IPS DF 6.9 (cell line): ENCODE data around the gene PLEKHG4B.
A peak's percentile ranks its signal among the peaks of the same experiment; 100 is the strongest.
"Not testable (repeated sequence)": the region's sequence is repeated elsewhere in the genome, so short reads cannot be mapped to it uniquely, and the experiment has no call there.

ENCODE experiments used
- DNase-seq: peaks from one replicate; pipeline ENCODE4 v3.0.0-alpha.2; 2013; ENCODE audit warnings: low read depth, low spot score
- H3K27ac ChIP-seq: one replicate; pipeline ENCODE4 v1.5.1; 2013; ENCODE audit warnings: low read length, control low read depth
- H3K27me3 ChIP-seq: 2 replicates; pipeline ENCODE4 v1.6.1; 2013; ENCODE audit warnings: mild to moderate bottlenecking, low read length; ENCODE audit not compliant: control insufficient read depth, insufficient read depth
- H3K36me3 ChIP-seq: 2 replicates; pipeline ENCODE4 v1.6.1; 2013; ENCODE audit warnings: low read length; ENCODE audit not compliant: control insufficient read depth, insufficient read depth
- H3K4me1 ChIP-seq: 2 replicates; pipeline ENCODE4 v1.6.1; 2013; ENCODE audit warnings: low read length; ENCODE audit not compliant: control insufficient read depth, insufficient read depth
- H3K4me3 ChIP-seq: 2 replicates; pipeline ENCODE4 v1.5.1; 2013; ENCODE audit warnings: mild to moderate bottlenecking, low read length
- H3K9me3 ChIP-seq: 2 replicates; pipeline ENCODE4 v1.6.1; 2013; ENCODE audit warnings: low read length, inconsistent platforms; ENCODE audit not compliant: control insufficient read depth, insufficient read depth
- WGBS: extraction: QIAGEN DNeasy Blood & Tissue Kit; methylation state at CpG from one replicate; pipeline ENCODE4 v1.1.7; 2013; ENCODE audit warnings: mixed read lengths, missing lambda C conversion rate; ENCODE audit not compliant: insufficient read length, insufficient coverage; 5-methylcytosine and 5-hydroxymethylcytosine counted together

Gene PLEKHG4B

DNA sequence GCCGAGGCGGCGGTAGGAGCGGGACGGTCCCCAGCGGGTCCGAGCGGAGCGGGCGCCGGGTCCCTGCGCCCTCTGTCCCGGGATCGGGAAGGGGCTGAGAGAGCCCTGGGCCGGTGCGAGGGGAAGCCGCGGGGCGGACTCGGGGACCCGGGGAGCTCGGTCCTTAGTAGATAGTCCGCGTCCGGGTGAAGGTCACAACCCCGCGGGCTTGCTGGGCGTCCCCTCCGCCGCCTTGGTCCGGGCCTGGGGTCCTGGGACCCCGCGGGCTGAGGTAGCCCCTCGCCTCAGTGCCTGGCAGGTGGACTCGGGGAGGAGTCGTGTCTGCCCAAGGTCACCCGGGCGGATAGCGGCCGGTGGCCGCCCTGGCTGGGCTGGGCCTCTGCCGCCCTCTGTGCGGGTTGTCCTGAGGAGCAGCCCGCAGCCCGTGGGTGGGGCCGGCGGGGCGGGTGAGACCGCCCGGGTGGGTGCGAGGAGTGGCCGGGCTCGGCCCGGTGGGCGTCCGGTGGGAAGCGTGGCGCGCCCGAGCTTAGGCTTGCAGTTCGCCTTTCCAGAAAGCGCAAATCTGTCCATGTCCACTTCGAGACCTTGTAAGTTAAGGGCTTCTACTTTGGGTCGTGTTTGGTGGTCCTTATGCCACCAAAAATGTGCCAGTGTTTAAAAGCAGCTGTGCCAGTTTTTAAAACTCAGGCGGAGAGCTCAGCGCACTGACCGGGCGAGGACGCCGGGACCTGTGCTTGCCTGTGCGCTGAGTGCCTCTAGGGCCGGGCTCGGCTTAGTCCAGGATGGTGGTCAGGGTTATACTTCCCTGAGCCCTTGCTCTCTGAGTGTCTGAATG lies 126.7 kb downstream of the PLEKHG4B start:
- no peaks in the 10 kb centered on the region for H3K9me3 ChIP-seq
- peak overlapping the region; percentile 79 for H3K4me3 ChIP-seq
- WGBS = no CpG with 5 or more reads among the region's 73 CpGs
- H3K27me3 ChIP-seq = no peaks in the 10 kb centered on the region
- H3K27ac ChIP-seq = no peak overlapping the region
- 0 out of 2 replicates have a peak, but pooled peaks cover 2% of the 10 kb centered on the region for H3K36me3 ChIP-seq
- peaks cover 1% of the 10 kb centered on the region; the same call in 1 of the 2 replicates for H3K4me1 ChIP-seq
- DNase-seq = no peak

DNA sequence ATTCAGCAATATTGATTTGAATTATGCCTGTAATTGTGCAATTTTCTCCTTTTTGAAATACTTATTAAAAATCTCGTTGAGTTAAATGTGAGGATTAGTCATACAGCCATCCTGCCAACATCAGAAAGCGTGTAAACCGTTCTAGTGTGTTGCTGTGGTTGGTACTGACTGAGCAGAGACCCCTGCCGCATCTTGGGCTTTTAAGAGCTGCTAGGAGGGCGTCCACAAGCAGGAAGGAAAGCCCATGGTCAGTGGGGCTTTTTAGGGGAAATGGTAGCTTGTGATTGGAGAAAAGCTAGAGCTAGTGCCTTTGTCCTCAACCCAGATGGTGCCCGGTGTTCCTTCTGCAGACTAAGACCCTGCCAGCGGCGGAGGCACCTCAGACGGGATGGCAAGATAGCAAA lies 127.5 kb downstream of the PLEKHG4B start:
- Histone ChIP-seq H3K4me1 (peaks cover 1% of the 10 kb centered on the region; the same call in 1 of the 2 replicates), H3K36me3 (peaks cover 3% of the 10 kb centered on the region; the same call in 1 of the 2 replicates), H3K27ac (no peak overlapping the region), H3K4me3 (no peak overlapping the region; the same call in 1 of the 2 replicates), H3K27me3 (no peaks in the 10 kb centered on the region), H3K9me3 (no peaks in the 10 kb centered on the region)
- no CpG with 5 or more reads among the region's 9 CpGs for WGBS
- no peak for DNase-seq

DNA sequence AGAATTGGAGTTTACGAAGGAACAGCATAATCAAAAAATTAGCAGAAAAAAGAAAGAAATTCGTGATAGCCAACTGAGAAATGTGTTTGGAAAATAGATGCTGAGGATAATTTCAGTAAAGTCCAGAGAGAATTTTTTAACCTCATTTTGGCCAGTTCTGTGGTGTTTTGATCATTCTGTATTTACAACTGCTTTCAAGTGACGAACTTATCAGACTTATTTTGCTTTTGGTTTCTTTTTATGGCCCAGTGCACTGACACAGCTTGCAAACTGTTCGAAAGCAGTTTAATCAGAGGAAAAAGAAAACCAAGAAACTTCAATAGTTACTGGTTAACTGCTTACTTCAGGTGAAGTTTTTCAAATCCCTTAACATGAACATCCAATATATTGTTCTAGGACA lies 128.0 kb downstream of the PLEKHG4B start:
- peaks cover 6% of the 10 kb centered on the region for H3K36me3 ChIP-seq
- peaks cover 1% of the 10 kb centered on the region; the same call in 1 of the 2 replicates for H3K4me1 ChIP-seq
- H3K27me3 ChIP-seq = no peaks in the 10 kb centered on the region
- H3K27ac ChIP-seq = no peak overlapping the region
- H3K4me3 ChIP-seq = no peak overlapping the region
- DNase-seq = no peak
- no CpG with 5 or more reads among the region's 4 CpGs for WGBS
- H3K9me3 ChIP-seq = no peaks in the 10 kb centered on the region

DNA sequence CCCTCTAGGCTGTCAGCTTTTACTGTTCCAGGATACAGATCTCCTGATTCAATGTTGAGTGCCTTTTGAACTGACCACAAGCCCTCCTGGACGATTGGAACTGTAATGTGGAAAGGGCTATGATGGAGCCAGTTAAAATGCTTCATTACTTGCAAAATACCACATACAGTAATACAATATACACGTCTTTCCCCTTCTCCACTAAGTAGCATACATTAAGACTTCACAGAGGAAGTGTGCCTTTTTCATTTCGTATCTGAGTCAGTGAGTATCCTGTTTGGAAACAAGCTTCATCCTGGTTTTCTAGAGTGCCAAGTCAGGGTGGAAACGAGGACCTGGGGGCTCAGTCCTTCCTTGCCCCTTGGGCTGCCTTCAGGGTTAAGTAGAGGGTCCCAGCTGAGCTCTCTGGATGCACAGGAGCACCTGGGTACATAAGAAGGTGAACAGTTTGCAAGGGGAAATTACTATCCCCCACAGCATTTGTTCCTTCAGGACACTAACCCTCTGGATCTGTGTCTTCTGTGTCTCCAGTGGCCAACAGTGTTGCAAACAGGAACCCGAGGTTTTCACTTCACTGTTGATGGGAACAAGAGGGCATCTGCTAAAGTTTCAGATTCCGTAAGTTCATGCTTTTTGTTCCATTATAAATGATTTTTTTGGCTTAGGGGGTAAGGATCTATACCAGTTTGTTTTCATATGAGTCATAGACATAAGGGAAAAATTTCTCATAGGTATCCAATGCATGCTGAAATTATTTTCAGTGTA lies 131.2 kb downstream of the PLEKHG4B start:
- H3K27ac ChIP-seq, H3K9me3 ChIP-seq, H3K4me3 ChIP-seq, H3K4me1 ChIP-seq, H3K27me3 ChIP-seq, DNase-seq: not testable (repeated sequence)
- peaks cover 19% of the 10 kb centered on the region for H3K36me3 ChIP-seq
- WGBS = no CpG with 5 or more reads among the region's 6 CpGs

DNA sequence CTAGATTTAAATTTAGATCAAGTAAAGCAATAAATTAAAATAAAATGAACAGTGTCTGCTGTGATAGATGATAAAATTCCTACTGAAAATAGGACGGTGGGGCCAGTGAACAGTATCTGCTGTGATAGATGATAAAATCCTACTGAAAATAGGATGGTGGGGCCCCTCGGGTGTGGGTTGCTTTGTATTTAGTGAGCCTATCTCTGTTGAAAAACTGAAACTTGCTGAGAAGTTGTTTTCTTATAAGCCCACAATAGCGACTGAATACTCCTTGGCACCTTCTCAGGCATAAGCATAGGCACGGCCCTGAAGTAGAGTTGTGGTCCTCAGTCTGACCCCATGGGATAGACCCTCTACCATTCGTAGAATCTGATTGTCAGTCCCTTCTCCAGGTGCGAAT lies 131.8 kb downstream of the PLEKHG4B start:
- Histone ChIP-seq H3K27me3 (no peaks in the 10 kb centered on the region), H3K9me3 (no peaks in the 10 kb centered on the region), H3K4me3 (no peak overlapping the region), H3K36me3 (peaks cover 23% of the 10 kb centered on the region), H3K27ac (no peak overlapping the region), H3K4me1 (peaks cover 1% of the 10 kb centered on the region; the same call in 1 of the 2 replicates)
- DNase-seq = no peak
- WGBS = no CpG with 5 or more reads among the region's 6 CpGs

DNA sequence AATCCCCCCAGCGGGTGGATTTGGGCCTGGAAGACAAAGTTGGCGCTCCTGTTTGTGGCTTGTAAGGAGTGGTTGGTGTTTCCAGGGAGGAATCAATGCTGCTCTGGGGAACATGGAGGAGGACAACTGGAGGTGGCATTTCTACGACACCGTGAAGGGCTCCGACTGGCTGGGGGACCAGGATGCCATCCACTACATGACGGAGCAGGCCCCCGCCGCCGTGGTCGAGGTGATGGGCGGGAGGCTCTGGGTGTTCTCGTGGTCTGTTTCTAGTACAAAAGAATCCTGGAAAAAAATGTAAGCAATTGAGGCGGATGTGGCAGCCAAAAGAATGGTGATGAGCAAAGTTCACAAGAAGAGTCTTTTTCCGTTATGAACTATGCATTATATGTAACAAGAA lies 133.4 kb downstream of the PLEKHG4B start:
- no peaks in the 10 kb centered on the region for H3K4me1 ChIP-seq
- H3K9me3 ChIP-seq = no peaks in the 10 kb centered on the region
- H3K36me3 ChIP-seq = peaks cover 26% of the 10 kb centered on the region
- H3K27me3 ChIP-seq = no peaks in the 10 kb centered on the region
- no peak overlapping the region for H3K27ac ChIP-seq
- no peak overlapping the region for H3K4me3 ChIP-seq
- DNase-seq = no peak
- WGBS = no CpG with 5 or more reads among the region's 14 CpGs

DNA sequence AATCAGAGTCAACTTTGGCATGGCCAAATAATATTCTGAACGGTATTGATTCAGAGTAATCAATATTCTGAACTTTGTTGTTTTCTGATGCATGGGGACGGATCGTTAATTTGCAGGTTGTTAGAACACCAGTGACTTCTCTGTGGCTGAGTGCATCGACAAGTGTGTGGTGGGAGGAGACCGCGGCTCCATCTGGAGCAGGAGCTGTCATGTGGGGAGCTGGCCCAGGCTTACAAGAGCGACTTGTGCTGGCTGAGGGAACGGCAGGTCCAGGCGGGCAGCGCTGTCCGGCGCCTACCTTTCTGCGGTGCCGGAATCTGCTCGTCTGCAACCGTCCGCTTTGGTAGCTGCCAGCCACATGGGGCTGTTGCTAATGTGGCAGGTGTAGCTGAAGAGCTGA lies 135.4 kb downstream of the PLEKHG4B start:
- not testable (repeated sequence) for H3K27ac ChIP-seq, H3K9me3 ChIP-seq, DNase-seq, H3K4me1 ChIP-seq, H3K27me3 ChIP-seq, H3K4me3 ChIP-seq
- peaks cover 30% of the 10 kb centered on the region for H3K36me3 ChIP-seq
- no CpG with 5 or more reads among the region's 17 CpGs for WGBS

DNA sequence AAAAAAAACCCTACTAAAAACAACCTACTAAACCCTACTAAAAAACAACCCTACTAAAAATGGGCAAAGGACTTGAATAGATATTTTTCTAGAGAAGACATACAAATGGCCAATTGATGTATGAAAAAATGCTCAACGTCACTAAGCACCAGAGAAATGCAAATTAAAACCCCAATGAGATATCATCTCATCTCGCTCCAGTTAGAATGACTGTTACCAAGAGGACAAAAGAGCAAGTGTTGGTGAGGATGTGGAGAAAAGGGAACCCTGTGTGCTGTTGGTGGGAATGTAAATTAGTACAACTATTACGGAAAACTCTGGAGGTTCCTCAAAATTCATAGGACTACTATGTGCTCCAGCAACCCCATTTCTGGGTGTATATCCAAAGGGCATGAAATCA lies 136.9 kb downstream of the PLEKHG4B start:
- H3K36me3 ChIP-seq = peaks cover 33% of the 10 kb centered on the region
- WGBS = no CpG with 5 or more reads among the region's 3 CpGs
- no peaks in the 10 kb centered on the region for H3K27me3 ChIP-seq
- no peak overlapping the region for H3K4me3 ChIP-seq
- H3K27ac ChIP-seq = no peak overlapping the region
- no peaks in the 10 kb centered on the region for H3K9me3 ChIP-seq
- DNase-seq = no peak
- no peaks in the 10 kb centered on the region for H3K4me1 ChIP-seq

DNA sequence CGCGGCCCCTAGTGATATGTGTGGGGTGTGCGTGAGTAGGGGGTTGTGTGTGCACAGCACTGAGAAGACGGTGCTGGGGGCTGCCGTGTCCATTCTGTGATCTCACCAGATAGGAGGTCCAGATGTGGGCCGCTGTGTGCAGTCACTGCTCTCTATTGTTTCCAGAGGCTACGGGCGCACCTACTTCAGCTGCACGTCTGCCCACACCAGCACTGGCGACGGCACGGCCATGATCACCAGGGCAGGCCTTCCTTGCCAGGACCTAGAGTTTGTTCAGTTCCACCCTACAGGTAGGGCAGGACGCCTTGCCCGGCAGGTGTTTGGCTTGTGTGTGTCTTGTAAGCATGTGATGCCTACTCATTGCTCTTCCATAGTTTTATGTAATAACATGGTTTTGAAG lies 138.7 kb downstream of the PLEKHG4B start:
- Histone ChIP-seq H3K36me3 (peaks cover 28% of the 10 kb centered on the region; the same call in 1 of the 2 replicates), H3K27ac (no peak overlapping the region), H3K4me3 (no peak overlapping the region), H3K4me1 (no peaks in the 10 kb centered on the region), H3K9me3 (no peaks in the 10 kb centered on the region), H3K27me3 (no peaks in the 10 kb centered on the region)
- WGBS = no CpG with 5 or more reads among the region's 14 CpGs
- no peak for DNase-seq

DNA sequence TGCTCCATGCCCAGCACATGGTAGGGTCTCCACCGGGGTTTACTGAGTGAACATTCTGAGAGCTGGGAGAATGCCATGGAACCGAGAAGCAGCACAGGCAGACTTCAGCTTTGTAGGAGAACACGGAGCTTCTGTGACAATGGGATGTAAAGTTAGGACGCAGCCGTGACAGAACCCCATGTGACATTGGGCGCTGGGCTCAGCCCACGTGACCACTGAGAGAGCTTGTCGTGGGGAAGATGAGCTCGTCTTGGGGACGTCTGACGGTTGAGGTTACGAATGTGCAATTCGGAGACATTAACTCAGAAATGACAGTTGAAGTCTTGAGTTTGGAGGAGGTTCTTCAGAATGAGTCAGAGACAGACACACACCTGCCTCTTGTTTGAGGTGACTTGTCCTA lies 139.7 kb downstream of the PLEKHG4B start:
- H3K27me3 ChIP-seq = no peaks in the 10 kb centered on the region
- no CpG with 5 or more reads among the region's 13 CpGs for WGBS
- peaks cover 28% of the 10 kb centered on the region; the same call in 1 of the 2 replicates for H3K36me3 ChIP-seq
- no peaks in the 10 kb centered on the region for H3K4me1 ChIP-seq
- H3K4me3 ChIP-seq = no peak overlapping the region
- no peak for DNase-seq
- H3K27ac ChIP-seq = no peak overlapping the region
- H3K9me3 ChIP-seq = no peaks in the 10 kb centered on the region
